ENCODE data around the gene FRMD4A.

Gene FRMD4A

GRCh38 chr10:13651969-13652720 lies 678.6 kb downstream of the FRMD4A start:
- no peaks in the 10 kb centered on the region for H3K79me1 ChIP-seq (ENCODE audit: low read depth, low read length)
- peaks cover 0 to 2% of the 10 kb centered on the region in 2 donors for H3K4me1 ChIP-seq (ENCODE audit: control insufficient read depth in 2 of 2, insufficient read depth in 1 of 2, low read depth in 1 of 2, low read length in 2 of 2)
- H4K8ac ChIP-seq (ENCODE audit: low read depth, low read length), result no peak overlapping the region
- H3K23ac ChIP-seq (ENCODE audit: low read depth, low read length, poor library complexity), result no peak overlapping the region
- H3K27ac ChIP-seq (replicated peaks; ENCODE audit: low read length), result no peak overlapping the region
- no peak overlapping the region for H2BK12ac ChIP-seq (ENCODE audit: low read length)
- no peak overlapping the region for H2BK120ac ChIP-seq (ENCODE audit: low read depth, low read length)
- H2BK5ac ChIP-seq (ENCODE audit: low read length), result no peak overlapping the region
- H3K9me3 ChIP-seq (replicated peaks in 1 of 2; ENCODE audit: control insufficient read depth in 2 of 2, insufficient read depth in 1 of 2, low read depth in 1 of 2, low read length in 2 of 2), result no peaks in the 10 kb centered on the region
- H3K4me3 ChIP-seq (ENCODE audit: low read length in 2 of 2), result no peak overlapping the region
- H3K14ac ChIP-seq (ENCODE audit: low read length), result no peak overlapping the region
- no peaks in the 10 kb centered on the region for H3K27me3 ChIP-seq (ENCODE audit: control insufficient read depth in 3 of 3, insufficient read depth in 3 of 3, low read depth in 1 of 3, low read length in 3 of 3)
- no peak for DNase-seq (ENCODE audit: low spot score)
- no CpG with 5 or more reads among the region's 5 CpGs for WGBS, 2 donors (ENCODE audit: extremely low coverage in 2 of 2, insufficient read length in 2 of 2, insufficient replicate concordance in 1 of 2)
- no peak overlapping the region for H3K4me2 ChIP-seq (ENCODE audit: insufficient read depth, low read length, poor library complexity, severe bottlenecking)
- H2BK15ac ChIP-seq (ENCODE audit: low read length), result no peak overlapping the region
- no peak overlapping the region for H3K9ac ChIP-seq (ENCODE audit: low read depth, low read length, poor library complexity)
- H3K36me3 ChIP-seq (replicated peaks in 1 of 2; ENCODE audit: control insufficient read depth in 2 of 2, insufficient read depth in 2 of 2, low read length in 2 of 2), result peaks cover 35 to 100% of the 10 kb centered on the region in 2 donors
- H3K18ac ChIP-seq (ENCODE audit: low read length), result no peak overlapping the region
- H2AFZ ChIP-seq (ENCODE audit: low read length), result no peak overlapping the region
- H3K4ac ChIP-seq (ENCODE audit: low read length), result no peak overlapping the region
- H2AK5ac ChIP-seq (ENCODE audit: low read depth, low read length), result no peak overlapping the region
- no peak overlapping the region for H4K91ac ChIP-seq (ENCODE audit: low read depth, low read length, poor library complexity)

- H3K9ac ChIP-seq (ENCODE audit: low read depth, low read length, poor library complexity), result no peak overlapping the region
- DNase-seq (ENCODE audit: low spot score), result no peak
- no peak overlapping the region for H3K23ac ChIP-seq (ENCODE audit: low read depth, low read length, poor library complexity)
- H3K4me3 ChIP-seq (ENCODE audit: low read length in 2 of 2), result no peak overlapping the region
- no peak overlapping the region for H3K4me2 ChIP-seq (ENCODE audit: insufficient read depth, low read length, poor library complexity, severe bottlenecking)
- no peaks in the 10 kb centered on the region for H3K9me3 ChIP-seq (replicated peaks in 1 of 2; ENCODE audit: control insufficient read depth in 2 of 2, insufficient read depth in 1 of 2, low read depth in 1 of 2, low read length in 2 of 2)
- no peak overlapping the region for H2BK120ac ChIP-seq (ENCODE audit: low read depth, low read length)
- H3K14ac ChIP-seq (ENCODE audit: low read length), result no peak overlapping the region
- H3K18ac ChIP-seq (ENCODE audit: low read length), result no peak overlapping the region
- no peaks in the 10 kb centered on the region for H3K79me1 ChIP-seq (ENCODE audit: low read depth, low read length)
- H4K91ac ChIP-seq (ENCODE audit: low read depth, low read length, poor library complexity), result no peak overlapping the region
- no peaks in the 10 kb centered on the region for H3K27me3 ChIP-seq (ENCODE audit: control insufficient read depth in 3 of 3, insufficient read depth in 3 of 3, low read depth in 1 of 3, low read length in 3 of 3)
- H2BK15ac ChIP-seq (ENCODE audit: low read length), result no peak overlapping the region
- no peak overlapping the region for H2BK12ac ChIP-seq (ENCODE audit: low read length)
- no CpG with 5 or more reads among the region's 5 CpGs for WGBS, 2 donors (ENCODE audit: extremely low coverage in 2 of 2, insufficient read length in 2 of 2, insufficient replicate concordance in 1 of 2)
- H2AFZ ChIP-seq (ENCODE audit: low read length), result no peak overlapping the region
- no peak overlapping the region for H3K27ac ChIP-seq (replicated peaks; ENCODE audit: low read length)
- H2BK5ac ChIP-seq (ENCODE audit: low read length), result no peak overlapping the region
- H4K8ac ChIP-seq (ENCODE audit: low read depth, low read length), result no peak overlapping the region
- H3K4me1 ChIP-seq (ENCODE audit: control insufficient read depth in 2 of 2, insufficient read depth in 1 of 2, low read depth in 1 of 2, low read length in 2 of 2), result peaks cover 0 to 2% of the 10 kb centered on the region in 2 donors
- no peak overlapping the region for H2AK5ac ChIP-seq (ENCODE audit: low read depth, low read length)
- H3K4ac ChIP-seq (ENCODE audit: low read length), result no peak overlapping the region
- peaks cover 40 to 100% of the 10 kb centered on the region in 2 donors for H3K36me3 ChIP-seq (replicated peaks in 1 of 2; ENCODE audit: control insufficient read depth in 2 of 2, insufficient read depth in 2 of 2, low read length in 2 of 2)
Measured at GRCh38 chr10:13650961-13651360, 679.8 kb downstream of the FRMD4A start.

GRCh38 chr10:13649844-13650520 lies 680.7 kb downstream of the FRMD4A start:
- H2BK5ac ChIP-seq (ENCODE audit: low read length), result no peak overlapping the region
- no peak overlapping the region for H2BK12ac ChIP-seq (ENCODE audit: low read length)
- H3K18ac ChIP-seq (ENCODE audit: low read length), result no peak overlapping the region
- H3K36me3 ChIP-seq (replicated peaks in 1 of 2; ENCODE audit: control insufficient read depth in 2 of 2, insufficient read depth in 2 of 2, low read length in 2 of 2), result peaks cover 43 to 100% of the 10 kb centered on the region in 2 donors
- H3K9ac ChIP-seq (ENCODE audit: low read depth, low read length, poor library complexity), result no peak overlapping the region
- no peak overlapping the region for H2AK5ac ChIP-seq (ENCODE audit: low read depth, low read length)
- no CpG with 5 or more reads among the region's 5 CpGs for WGBS, 2 donors (ENCODE audit: extremely low coverage in 2 of 2, insufficient read length in 2 of 2, insufficient replicate concordance in 1 of 2)
- no peak overlapping the region for H3K4me3 ChIP-seq (ENCODE audit: low read length in 2 of 2)
- no peak overlapping the region for H3K4me2 ChIP-seq (ENCODE audit: insufficient read depth, low read length, poor library complexity, severe bottlenecking)
- H3K9me3 ChIP-seq (replicated peaks in 1 of 2; ENCODE audit: control insufficient read depth in 2 of 2, insufficient read depth in 1 of 2, low read depth in 1 of 2, low read length in 2 of 2), result no peaks in the 10 kb centered on the region
- no peak overlapping the region for H3K14ac ChIP-seq (ENCODE audit: low read length)
- H4K8ac ChIP-seq (ENCODE audit: low read depth, low read length), result no peak overlapping the region
- H2BK120ac ChIP-seq (ENCODE audit: low read depth, low read length), result no peak overlapping the region
- no peaks in the 10 kb centered on the region for H3K27me3 ChIP-seq (ENCODE audit: control insufficient read depth in 3 of 3, insufficient read depth in 3 of 3, low read depth in 1 of 3, low read length in 3 of 3)
- peaks cover 0 to 2% of the 10 kb centered on the region in 2 donors for H3K4me1 ChIP-seq (ENCODE audit: control insufficient read depth in 2 of 2, insufficient read depth in 1 of 2, low read depth in 1 of 2, low read length in 2 of 2)
- no peak for DNase-seq (ENCODE audit: low spot score)
- no peaks in the 10 kb centered on the region for H3K79me1 ChIP-seq (ENCODE audit: low read depth, low read length)
- H2BK15ac ChIP-seq (ENCODE audit: low read length), result no peak overlapping the region
- H3K23ac ChIP-seq (ENCODE audit: low read depth, low read length, poor library complexity), result no peak overlapping the region
- H3K27ac ChIP-seq (replicated peaks; ENCODE audit: low read length), result no peak overlapping the region
- no peak overlapping the region for H4K91ac ChIP-seq (ENCODE audit: low read depth, low read length, poor library complexity)
- no peak overlapping the region for H3K4ac ChIP-seq (ENCODE audit: low read length)
- no peak overlapping the region for H2AFZ ChIP-seq (ENCODE audit: low read length)

- Histone ChIP-seq H3K14ac (ENCODE audit: low read length) (no peak overlapping the region), H3K9me3 (replicated peaks in 1 of 2; ENCODE audit: control insufficient read depth in 2 of 2, insufficient read depth in 1 of 2, low read depth in 1 of 2, low read length in 2 of 2) (peaks cover 0 to 4% of the 10 kb centered on the region in 2 donors), H2BK5ac (ENCODE audit: low read length) (no peak overlapping the region), H3K27ac (replicated peaks; ENCODE audit: low read length) (no peak overlapping the region), H2AFZ (ENCODE audit: low read length) (no peak overlapping the region), H4K91ac (ENCODE audit: low read depth, low read length, poor library complexity) (no peak overlapping the region), H2BK15ac (ENCODE audit: low read length) (no peak overlapping the region), H3K79me1 (ENCODE audit: low read depth, low read length) (no peaks in the 10 kb centered on the region), H2AK5ac (ENCODE audit: low read depth, low read length) (no peak overlapping the region), H3K4ac (ENCODE audit: low read length) (no peak overlapping the region), H4K8ac (ENCODE audit: low read depth, low read length) (no peak overlapping the region), H3K36me3 (replicated peaks in 1 of 2; ENCODE audit: control insufficient read depth in 2 of 2, insufficient read depth in 2 of 2, low read length in 2 of 2) (peaks cover 30 to 100% of the 10 kb centered on the region in 2 donors), H3K9ac (ENCODE audit: low read depth, low read length, poor library complexity) (no peak overlapping the region), H2BK12ac (ENCODE audit: low read length) (no peak overlapping the region), H2BK120ac (ENCODE audit: low read depth, low read length) (no peak overlapping the region), H3K23ac (ENCODE audit: low read depth, low read length, poor library complexity) (no peak overlapping the region), H3K4me3 (ENCODE audit: low read length in 2 of 2) (no peak overlapping the region), H3K27me3 (ENCODE audit: control insufficient read depth in 3 of 3, insufficient read depth in 3 of 3, low read depth in 1 of 3, low read length in 3 of 3) (no peaks in the 10 kb centered on the region), H3K4me1 (ENCODE audit: control insufficient read depth in 2 of 2, insufficient read depth in 1 of 2, low read depth in 1 of 2, low read length in 2 of 2) (peaks cover 0 to 2% of the 10 kb centered on the region in 2 donors), H3K18ac (ENCODE audit: low read length) (no peak overlapping the region), H3K4me2 (ENCODE audit: insufficient read depth, low read length, poor library complexity, severe bottlenecking) (no peak overlapping the region)
- WGBS, 2 donors (ENCODE audit: extremely low coverage in 2 of 2, insufficient read length in 2 of 2, insufficient replicate concordance in 1 of 2), result no CpG with 5 or more reads among the region's 12 CpGs
- DNase-seq (ENCODE audit: low spot score), result no peak
Measured at GRCh38 chr10:13648425-13648824, 682.3 kb downstream of the FRMD4A start.

Data from neuronal stem cell (in vitro differentiated cells).